Fibroblast of villous mesenchyme (primary cell): Measurements from ENCODE around the gene MCRIP1. TPM values are rescaled to one million over a fixed set of nuclear protein-coding genes. Genes with fewer than 3 reads are reported as not detected.
A peak's percentile ranks its signal among the peaks of the same experiment; 100 is the strongest.
"Not testable (repeated sequence)": the region's sequence is repeated elsewhere in the genome, so short reads cannot be mapped to it uniquely, and the experiment has no call there.

Experiments used
- DNase-seq: peaks from one replicate; pipeline ENCODE4 v3.0.0-alpha.2; 2010; ENCODE audit warnings: low read depth
- H3K4me3 ChIP-seq: 2 replicates; pipeline ENCODE4 v1.5.1; 2011; ENCODE audit warnings: low read depth, mild to moderate bottlenecking, low read length
- total RNA-seq: library from RNA; depleted of rRNA; stranded (reverse); fragments of >200 nt; gene quantifications from 2 replicates; pipeline ENCODE4 v1.2.3, GENCODE V29; 2012
- TF ChIP-seq, protein P1 (sequence below): IDR thresholded peaks from 2 replicates; pipeline ENCODE4 v1.5.1; 2012; ENCODE audit warnings: low read depth, mild to moderate bottlenecking, low read length; ENCODE audit not compliant: insufficient read depth

Gene MCRIP1
- total RNA-seq, 1 donor, result 55.7 TPM

DNA sequence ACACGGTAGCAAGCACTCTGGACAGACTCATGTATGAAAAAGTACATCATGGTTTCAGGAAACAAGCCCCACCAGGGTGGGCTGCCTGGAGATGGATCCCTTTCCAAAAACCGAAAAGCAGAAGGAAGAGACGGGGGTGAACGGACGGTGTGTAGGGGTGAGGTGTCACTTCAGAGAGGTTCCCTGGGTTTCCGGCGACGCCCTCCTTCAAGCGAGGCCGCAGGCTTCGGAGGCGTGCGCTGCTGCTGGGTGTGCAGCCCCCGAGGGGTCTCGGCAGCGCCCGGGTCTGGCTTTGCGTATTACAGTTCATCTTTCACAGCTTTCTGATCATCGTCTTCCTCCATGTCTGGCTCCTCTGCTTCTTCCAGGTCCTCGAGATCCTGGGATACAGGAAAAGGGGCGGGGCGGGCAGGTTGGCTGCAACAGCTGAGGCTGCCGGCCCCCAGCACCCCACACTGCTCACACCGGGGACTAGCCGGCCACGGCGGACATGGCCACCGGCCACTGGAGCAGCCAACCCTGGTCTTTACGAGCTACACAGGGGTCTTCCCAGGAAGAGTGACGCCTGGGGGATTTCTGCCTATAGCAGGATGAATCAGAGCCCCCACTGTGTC lies 10.7 kb upstream of the MCRIP1 start:
- H3K4me3 ChIP-seq, result no peak overlapping the region
- no peak for DNase-seq
- TF ChIP-seq, protein P1, sequence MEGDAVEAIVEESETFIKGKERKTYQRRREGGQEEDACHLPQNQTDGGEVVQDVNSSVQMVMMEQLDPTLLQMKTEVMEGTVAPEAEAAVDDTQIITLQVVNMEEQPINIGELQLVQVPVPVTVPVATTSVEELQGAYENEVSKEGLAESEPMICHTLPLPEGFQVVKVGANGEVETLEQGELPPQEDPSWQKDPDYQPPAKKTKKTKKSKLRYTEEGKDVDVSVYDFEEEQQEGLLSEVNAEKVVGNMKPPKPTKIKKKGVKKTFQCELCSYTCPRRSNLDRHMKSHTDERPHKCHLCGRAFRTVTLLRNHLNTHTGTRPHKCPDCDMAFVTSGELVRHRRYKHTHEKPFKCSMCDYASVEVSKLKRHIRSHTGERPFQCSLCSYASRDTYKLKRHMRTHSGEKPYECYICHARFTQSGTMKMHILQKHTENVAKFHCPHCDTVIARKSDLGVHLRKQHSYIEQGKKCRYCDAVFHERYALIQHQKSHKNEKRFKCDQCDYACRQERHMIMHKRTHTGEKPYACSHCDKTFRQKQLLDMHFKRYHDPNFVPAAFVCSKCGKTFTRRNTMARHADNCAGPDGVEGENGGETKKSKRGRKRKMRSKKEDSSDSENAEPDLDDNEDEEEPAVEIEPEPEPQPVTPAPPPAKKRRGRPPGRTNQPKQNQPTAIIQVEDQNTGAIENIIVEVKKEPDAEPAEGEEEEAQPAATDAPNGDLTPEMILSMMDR, result no peak

DNA sequence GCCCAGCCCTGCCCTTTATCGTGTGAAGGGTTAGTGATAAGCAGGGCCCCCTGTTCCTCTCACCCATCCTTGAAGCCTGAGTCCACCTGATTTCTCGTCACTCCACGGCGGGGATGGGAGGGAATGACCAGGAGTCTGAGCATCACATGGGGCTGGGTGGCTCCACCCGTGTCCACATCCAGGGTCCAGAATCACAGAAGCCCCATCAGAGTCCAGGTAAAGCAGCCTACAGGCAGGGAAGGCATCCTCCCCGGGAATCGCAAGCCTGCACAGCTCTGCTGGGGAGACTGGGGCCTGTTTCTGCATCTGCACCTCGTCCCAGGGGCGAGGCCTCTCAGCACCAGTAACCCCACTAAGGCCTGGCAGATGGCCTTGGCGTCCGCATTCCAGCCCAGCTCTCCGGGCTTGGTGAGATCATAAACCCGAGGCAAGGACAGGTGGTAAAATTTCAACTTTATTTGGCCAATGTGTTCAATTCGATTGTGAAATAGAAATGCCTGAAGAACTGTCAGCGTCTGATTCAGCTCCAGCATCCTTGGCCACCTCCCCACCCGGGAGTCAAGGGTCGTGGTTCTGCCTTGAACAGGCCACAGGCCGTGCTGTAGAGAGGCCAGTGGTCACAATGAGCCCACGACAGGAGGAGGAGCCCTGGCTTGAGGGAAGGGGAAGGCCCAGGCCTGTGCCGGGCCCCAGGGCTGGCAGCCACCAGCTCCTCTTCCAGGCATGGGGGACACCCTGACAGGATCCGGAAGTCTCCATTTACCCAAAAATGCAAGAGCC lies 9.8 kb upstream of the MCRIP1 start:
- peak; percentile 45 for DNase-seq
- H3K4me3 ChIP-seq, result no peak overlapping the region
- TF ChIP-seq, protein P1, result no peak

DNA sequence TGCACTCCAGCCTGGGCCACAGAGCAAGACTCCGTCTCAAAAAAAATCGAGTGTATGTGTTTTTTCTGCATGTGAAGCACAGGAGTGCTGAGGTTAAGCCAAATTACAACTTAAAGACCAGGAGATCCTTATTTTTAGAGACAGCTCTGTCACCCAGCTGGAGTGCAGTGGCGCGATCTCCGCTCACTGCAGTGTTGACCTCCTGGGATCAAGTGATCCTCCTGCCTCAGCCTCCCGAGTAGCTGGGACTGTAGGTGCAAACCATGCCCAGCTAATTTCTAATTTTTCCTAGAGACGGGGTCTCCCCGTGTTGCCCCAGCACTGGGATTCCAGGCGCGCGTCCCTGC lies 9.3 kb upstream of the MCRIP1 start:
- H3K4me3 ChIP-seq, result no peak overlapping the region
- no peak for DNase-seq
- TF ChIP-seq, protein P1, result no peak

DNA sequence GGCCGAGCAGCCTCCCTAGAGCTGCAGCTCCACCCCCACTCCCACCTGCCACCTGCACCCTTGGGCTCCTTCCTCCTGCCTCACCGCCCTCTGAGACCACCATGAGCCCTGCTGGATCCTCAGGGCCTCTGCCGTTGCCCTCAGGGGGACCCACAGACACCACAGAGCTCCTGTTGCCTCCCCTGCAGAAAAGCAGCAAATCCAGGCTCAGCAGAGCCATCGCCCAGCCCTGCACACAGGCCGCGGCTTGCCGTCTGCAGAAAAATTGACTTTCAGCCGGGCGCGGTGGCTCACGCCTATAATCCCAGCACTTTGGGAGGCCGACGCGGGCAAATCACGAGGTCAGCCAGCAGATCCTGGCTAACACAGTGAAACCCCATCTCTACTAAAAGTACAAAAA lies 8.8 kb upstream of the MCRIP1 start:
- no peak overlapping the region for H3K4me3 ChIP-seq
- TF ChIP-seq, protein P1, result no peak
- DNase-seq, result no peak

DNA sequence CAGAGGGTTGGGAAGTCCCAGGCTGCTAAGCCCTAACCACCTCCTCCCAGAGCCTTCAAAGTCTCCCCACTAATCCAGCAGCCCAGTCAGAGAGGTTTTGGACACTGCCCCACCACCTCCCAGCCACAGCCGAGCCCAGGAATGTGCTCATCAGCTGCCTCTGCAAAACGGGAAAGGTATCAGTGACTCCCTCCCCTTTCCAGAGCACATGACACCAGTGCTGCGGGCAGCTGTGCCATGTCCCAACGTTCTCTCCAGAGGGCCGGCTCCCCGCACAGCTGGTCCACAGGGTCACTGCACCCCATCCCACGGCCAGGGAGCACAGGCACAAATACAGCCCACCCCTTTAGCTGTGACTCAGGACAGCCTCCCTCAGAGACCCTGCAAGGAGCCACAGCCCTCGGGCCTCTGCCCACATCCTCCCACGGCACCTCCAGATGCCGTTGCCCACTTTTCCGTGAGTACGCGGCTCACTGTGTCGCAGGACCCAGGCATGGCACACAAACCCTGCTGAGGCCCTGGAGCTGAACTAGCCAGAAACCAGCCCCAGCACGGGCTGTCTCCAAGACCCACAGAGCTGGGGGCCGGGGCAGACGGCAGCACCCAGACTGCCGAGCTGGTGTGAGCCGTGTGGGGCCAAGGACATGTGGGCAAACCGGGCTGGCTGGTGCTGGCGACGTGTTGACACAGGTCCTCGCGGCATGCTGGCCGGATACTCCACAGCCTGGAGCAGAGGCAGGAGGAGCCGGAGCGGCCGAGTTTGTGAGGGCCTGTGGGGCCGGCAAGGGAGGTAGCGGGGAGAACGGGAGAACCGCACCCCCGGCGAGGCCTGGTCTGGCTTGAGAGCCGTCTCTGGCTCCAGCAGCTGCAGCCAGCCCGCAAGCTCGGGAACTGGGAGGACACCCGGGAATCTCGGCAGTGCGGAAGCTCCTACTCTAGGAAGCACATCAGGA lies 8.0 kb upstream of the MCRIP1 start:
- H3K4me3 ChIP-seq, result no peak overlapping the region
- DNase-seq, result no peak

DNA sequence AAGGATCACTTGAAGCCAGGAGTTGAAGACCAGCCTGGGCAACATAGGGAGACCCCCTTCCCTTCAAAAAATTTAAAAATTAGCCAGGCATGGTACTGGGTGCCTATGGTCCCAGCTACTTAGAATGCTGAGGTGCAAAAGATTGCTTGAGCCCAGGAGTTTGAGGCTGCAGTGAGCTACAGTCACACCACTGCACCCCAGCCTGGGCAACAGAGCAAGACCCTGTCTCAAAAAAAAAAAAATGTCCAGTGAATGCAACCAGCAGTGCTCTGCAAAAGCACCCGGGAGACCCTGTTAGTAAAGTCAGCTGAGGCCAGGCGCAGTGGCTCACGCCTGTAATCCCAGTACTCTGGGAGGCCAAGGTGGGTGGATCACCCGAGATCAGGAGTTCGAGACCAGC lies 7.0 kb upstream of the MCRIP1 start:
- not testable (repeated sequence) for DNase-seq, H3K4me3 ChIP-seq

More for the DNA sequence above, 8.0 kb upstream of the MCRIP1 start:
- TF ChIP-seq, protein P1, result no peak

DNA sequence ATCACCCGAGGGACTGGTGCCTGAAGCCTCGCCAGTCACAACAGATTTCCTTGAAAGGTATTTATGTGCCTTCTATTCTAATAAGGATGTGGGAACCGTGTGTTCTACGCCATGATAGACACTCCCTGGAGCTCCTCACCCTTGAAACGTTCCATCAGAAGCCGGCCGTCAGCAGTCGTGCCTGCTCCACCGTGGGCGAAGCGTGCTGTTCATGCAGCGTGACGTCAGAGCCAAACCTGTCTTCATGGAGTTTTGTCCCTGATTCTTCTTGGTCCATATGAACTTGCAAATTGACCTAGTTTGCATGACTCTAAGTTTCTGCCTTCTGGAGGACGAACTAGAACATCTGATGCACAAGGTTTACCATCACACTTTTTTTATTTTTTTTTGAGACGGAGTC lies 6.2 kb upstream of the MCRIP1 start:
- no peak overlapping the region for H3K4me3 ChIP-seq
- TF ChIP-seq, protein P1, result no peak
- no peak for DNase-seq
